ENCODE results near the gene TP63.

TP63 gene

DNA sequence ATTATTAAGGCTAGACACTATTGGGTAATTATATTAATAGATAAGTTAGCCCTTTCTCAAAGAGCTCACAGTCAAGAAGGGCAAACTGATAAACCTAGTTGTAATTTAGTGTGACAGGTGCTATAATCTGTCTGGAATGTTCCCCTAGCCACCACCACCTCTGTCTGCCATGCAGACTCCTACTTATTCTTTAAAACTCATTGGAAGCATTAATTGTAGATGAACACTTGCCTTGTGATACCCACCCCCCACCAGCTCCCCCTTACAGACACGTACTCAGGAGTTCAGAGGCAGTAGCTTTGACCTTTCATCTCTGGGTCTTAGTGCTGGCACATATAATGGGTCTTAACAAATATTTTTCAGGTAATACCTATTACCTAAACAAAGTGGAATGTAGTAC lies 195.9 kb downstream of the TP63 start:
- no peak for DNase-seq

DNA sequence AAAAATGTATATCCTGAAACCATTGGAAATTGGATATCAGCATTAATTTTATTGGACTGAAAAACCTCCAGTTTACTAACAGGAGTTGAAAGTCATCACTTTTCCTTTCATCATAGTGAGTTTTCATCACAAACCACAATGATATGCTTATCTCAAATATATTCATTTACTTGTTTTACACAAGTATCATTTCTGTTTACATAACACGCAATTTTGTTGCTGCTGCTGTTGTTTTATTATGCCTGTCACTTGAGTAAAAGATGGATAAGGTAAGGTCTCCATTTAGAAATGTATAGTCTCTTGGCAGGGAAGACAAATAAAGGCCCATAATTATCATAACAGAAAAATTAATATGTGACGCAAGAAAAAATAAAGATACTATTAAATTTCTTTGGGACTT lies 199.2 kb downstream of the TP63 start:
- DNase-seq: no peak

DNA sequence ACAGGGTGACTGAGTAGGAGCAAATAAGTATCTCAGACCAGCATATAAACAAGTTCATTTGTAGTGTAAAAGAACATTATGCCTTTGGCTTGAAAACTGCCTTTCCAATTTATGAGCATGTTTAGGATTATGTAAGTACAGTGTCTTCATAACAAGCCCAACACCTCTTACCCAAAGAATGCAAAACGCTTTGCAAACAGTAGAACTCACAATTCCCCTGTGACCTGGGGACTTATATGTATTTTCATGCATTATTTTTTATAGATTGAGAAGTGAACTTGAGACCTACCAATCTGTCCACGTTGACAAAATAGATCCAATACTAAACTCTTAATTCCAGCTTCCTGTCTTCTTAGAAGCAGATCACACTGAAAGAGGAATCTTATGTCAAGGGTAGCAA lies 202.1 kb downstream of the TP63 start:
- DNase-seq: no peak

DNA sequence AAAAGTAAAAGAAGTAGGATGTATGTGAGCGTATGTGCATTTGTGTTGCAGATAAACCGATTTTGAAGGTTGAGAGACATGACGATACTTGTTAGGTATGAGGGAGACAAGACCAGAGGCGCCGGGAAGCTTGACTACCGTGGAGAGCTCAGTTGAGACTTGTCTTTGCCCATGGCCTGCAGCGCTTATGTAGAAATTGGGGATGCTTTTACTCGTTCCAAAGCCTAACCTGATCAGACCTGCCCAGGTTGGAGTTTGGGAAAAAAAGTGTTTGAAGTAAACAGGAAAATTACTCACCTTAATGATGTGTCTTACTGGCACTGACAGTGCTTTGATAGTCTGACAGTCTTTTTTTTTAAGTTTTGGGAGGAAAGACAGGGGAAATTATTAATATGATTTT lies 202.8 kb downstream of the TP63 start:
- DNase-seq: no peak

DNA sequence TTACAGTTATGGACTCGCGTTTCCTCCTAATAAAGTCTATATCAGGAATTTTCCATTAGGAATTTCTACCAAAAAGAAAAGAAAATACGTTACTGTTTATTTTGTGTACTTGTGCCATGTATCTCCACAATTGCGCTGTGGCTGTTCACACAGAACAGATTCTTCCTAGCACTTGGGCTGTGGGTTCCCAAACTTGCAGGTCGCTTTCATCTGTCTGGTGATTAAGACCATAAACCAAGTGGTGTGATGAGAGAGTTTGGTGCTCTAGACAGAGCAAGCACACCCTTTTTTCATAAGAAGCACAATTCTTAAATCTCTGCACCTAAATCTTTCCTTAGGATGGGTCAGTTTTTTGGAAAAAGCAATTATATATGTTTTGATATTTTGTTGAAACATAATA lies 203.3 kb downstream of the TP63 start:
- DNase-seq: no peak

DNA sequence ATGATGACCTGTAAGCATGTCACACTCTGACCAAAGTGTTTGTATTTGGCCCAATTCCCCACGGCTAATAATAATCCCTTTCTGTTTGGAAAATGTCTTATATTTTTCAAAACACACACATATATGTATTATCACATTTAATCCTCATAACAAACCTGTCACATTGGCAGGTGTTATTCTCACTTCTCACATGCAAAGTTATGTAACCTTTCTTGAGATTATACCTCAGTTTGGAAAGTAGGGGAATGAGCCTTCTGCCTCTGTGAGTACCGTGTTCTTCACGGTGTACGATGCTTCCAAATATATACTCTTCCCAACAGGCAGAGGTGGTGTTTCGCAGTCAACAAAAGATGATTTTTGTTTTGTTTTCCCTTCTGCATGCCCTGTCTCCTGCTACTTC lies 205.6 kb downstream of the TP63 start:
- no peak for DNase-seq

DNA sequence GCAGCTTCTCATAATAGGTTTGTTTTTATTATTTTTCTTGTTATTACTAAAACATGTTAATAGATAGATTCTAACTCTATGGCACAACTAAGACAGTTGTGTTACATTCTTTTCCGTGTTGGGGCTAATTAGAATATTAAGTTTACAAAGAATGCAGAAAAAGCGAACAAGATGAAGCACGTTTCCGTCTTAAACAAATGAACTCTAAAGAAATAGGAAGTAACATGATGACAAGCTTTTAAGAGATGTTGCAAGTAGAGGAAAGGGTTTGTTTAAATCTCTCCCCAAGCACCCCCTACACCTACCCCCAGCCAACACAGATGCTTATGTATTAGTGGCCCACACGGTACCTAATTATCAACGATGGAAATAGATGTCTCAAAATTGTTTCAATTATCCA lies 207.1 kb downstream of the TP63 start:
- DNase-seq: no peak

DNA sequence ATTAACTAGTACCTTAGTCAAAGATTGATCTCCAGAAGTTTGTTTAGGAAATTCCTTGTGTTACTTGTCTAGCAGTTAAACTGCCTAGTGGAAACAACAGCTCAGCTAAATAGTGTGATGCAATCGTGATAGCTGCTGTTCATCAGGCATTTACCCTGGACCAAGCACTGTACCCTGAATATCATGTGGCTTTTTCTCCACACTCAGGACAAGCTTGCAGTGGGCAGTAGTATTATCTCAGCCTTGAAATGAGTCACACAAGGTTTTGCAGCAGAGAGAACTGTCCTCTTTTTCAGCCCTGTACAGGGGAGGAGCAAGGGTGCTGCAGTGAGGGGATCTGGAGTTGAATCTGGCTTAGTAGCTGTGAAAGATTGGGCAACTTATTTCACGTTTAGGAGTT lies 208.4 kb downstream of the TP63 start:
- no peak for DNase-seq

DNA sequence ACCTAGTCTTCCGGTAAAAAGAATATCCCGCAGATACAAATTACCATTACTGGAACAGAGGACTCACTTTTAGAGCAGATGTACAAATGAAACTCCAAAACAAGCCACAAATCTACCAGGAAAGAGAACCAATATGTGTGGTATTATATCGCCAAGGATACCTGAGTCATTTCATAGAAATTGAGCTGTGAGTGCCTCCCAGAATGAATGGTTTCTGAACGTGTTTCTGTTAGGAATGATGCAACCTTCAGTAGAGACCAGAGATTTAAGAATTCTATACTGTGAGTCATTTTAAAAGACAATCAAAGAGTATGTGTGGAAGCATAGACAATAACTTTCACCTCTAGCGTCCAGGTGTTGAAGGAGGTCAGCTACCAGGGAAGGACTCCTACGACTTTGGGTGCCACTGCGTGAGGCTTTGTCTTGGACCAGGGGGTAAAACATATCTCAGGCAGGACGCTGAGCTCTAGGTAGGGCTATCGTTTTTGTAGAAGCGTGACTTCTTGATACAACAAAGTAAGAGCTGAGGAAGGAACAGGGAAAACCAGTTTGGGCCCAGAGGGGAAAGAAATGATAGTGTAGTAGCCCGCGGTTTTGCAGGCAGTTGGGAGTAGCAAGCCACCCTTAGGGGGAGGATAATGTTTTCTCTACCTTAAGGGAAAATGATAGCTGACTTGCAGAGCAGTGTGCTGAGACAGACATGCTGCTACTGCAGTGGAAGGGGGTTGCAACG lies 210.4 kb downstream of the TP63 start:
- no peak for DNase-seq

DNA sequence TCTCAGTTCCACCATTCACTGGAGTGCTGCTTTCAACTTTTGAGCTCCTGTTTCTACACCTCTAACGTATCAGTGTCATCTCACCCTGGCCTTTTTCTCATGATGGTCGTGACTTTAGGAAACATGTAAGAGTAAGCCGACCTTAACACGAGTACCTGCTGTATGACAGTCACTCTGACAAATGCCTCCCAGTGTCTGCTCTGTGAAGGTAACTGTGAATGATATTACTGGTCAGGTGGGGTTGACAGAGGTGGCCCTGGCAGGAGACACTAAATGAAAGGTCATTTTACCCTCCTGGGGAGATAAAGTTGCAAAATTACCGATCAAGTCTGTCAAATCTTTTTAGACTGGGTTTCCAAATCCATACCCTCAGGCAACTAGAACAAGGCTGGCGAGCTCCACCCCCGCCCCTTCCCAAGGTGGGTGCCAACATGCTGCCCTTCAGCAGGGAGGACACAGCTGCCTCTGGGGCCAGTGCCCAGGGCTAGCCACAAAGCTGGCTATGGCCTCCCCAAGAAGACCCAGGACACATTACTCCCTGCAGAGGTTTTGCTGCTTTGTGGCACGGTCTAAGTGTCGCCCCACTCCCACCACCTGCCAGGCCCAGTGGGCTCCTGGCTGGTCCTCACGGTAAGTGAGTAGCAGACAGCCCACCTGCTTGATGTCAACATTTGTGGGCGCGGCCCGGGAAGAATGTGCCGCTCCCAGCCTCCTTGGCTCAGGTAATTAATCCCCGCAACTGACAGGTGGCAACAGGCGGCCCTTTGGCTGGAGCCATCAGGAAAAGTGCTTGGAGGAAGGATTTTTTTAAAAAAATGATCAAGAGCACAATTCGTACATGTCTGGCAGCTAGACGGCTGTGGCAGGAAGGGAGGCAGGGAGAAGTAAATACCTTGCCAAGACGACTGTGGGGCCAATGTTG lies 211.8 kb downstream of the TP63 start:
- no peak for DNase-seq

DNA sequence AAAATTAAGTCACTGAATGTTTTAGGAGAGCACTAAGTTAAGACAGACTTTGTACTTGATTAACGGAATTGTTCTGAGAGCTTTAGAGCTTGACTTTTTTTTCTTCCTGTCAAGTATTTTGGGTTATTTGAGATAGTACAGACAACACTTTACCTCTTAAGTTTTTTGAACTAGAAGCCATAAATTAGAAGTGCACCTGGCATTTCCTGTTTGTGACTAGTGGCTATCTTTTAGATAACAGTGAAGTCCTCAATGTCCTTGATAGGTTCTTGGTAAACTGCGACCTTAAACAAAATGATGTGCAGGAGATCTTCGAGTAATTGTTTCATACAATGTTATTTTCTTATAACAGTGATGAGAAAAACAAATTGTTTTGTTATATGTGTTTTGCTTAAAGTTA lies 213.9 kb downstream of the TP63 start:
- no peak for DNase-seq

DNA sequence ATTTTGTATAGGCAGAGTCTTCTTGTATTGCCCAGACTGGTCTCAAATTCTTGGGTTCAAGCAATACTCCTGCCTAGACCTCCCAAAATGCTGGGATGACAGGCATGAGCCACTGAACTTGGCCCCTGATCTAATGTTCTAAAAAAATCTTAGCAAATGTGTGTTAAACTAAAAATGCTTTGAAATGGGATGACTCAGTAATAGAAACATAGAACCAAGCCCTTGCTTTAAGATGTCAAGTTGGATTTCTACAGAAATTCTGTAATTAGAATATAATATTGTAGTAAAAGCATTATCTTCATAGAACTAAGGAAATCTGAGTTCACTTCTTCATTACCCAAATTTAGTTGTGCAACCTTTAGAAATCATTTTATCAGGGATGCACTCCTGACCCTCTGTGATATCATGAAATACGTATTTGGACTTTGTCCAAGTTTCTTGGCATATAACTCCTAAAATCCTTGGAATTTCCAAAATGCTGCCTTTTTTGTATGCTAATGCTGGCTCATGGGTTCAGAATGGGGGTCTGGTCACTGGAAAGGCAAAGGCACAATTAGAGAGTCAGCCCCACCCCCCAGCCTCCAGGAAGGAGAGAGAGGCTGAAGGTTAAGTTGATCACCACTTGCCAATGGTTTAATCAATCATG lies 217.3 kb downstream of the TP63 start:
- no peak for DNase-seq

DNA sequence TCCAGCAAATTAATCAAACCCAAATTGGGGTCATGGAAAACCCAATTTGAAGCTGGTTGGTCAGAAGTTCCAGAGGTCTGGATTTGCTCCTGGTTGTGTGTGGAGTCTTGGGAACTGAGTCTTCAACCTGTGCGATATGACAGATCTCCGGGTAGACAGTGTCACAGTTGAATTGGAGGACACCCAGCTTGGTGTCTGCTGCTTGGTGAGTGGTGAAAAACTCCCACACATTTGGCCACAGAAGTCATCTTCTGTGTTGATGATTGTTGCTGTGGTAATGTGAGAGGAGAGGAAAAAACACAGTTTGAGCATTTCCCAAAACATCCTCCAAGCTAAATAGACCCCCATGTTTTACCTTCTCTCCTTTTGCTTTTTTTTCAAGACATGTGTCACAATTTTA lies 218.1 kb downstream of the TP63 start:
- no peak for DNase-seq

DNA sequence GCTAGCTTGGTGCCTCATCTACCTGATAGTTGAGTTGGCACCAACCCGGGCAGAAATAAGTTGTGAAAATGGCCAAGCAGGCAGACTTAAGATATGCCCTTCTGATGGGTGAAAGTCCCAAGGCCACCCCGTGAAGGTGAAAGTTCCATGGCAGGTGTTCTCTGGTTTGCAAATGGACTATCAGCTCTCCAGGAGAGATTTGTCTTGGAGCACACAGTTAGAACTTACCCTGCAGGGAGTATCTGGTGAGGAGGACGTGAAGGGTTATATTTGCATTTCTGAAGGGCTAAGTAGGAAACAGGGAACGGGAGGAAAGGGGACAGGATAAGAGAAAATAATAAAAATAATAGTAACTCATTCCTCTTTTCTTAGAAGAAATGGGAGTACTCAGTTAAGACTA lies 220.5 kb downstream of the TP63 start:
- DNase-seq: no peak

DNA sequence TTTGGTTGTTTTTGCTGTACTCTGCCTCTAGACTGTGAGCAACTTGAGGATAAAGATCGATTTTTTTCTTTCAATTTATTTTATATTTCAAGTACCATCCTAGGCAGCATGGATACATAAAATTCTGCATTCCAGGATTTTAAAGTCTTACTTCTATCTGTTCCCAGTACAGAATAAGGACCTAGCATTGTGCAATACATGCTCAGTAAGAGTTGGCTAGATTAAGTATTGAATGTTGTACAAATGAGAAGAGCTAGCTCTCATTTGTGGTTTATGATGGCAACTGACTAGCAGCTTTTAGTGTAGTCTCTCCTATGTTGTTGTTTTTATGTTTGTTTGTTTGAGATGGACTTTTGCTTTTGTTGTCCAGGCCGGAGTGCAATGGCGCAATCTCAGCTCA lies 222.7 kb downstream of the TP63 start:
- DNase-seq: no peak

DNA sequence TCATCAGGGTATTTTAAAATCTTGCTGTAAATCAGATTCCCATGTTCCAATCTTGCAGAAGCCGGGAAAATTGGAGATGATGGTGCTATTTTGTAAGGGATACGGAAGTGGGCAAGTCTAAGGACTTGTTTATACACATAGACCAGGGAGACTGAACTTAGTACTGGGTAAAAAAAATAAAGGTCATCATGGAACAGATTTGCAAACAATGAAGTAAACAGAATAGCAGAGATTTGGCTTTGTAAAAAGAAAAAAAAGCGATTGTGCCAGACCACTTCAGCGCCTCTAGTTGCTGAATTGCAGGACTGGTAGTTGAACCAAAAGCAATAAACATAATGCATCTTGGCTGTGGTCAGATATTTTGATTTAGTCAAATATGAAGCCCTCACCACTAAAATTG lies 229.1 kb downstream of the TP63 start:
- no peak for DNase-seq

DNA sequence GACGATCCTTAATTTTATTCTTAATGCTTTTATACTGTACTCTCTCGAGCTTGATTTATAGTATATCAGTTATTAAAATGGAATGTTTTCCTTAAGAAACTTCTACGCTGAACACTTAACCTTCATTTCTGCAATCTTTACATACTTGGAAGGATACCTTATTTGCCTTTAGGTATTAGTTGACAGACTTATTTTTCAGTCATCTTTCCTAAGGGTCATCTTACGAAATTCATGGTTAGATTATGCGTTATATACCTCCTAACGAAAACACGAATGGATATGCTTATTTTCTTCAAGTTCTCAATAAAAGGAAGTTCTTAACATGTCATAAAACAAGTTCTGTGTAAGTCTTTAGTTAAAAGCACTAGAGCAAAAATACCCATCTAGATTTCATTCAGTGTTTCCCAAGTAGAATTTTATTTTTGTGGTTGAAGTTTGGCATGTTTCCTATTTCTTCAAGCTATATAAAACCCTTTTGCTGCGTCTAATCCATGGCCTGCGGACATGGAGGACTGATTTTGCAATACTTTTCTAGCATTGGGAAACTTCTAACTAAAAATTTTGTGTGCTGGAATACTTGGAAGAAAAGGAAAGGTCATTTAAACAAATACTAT lies 231.3 kb downstream of the TP63 start:
- no peak for DNase-seq

DNA sequence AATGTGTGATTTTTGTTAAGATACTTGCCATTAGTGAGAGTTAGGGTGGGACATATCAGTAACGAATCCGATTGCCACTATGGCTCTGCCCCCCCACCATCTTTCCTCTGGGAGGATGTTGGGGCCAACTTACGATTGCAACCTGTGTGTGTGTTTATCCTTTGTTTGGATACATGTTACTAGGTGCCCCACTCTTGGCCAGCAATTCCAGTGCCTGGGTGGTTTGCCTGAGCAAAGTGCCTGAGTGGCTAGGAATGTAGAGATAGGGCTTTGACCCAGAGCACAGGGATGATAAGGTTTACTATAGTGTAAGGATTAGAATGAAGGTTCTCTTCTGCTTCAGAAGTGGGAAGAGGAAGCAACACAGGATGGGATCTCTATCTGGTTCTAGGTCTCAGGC lies 231.8 kb downstream of the TP63 start:
- no peak for DNase-seq

DNA sequence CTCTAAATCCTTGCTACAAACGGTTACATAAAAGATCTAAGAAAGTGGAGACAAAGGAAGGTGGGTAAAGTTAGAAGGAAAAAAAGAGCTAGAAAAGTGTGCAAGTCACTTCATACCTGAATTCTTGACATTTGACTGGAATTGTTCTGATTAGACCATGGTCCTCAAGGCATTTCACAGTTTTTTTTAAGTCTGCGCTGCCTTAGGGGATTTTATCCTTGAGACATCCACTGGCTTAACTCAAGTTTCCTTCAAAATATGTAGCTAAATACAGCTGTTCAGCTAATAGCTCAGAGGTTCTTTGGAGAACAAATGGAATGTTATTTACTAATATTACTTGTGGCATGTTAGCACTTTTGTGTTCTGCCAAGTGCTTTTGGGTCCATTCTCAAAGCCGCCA lies 236.9 kb downstream of the TP63 start:
- no peak for DNase-seq

DNA sequence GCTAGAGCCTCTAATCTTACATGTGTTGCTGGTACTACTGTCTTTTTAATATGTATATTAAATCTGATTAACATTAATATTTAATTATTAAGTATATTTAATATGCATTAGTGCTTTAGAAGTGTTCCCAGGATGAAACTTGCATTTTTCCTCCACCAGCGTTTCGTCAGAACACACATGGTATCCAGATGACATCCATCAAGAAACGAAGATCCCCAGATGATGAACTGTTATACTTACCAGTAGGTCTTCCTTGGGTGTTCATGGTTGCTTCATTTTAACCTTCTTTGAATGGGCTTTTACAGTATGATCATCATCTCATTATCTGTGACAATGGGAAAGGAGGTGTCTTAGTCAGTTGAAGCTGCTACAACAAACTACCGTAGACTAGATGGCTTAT lies 238.0 kb downstream of the TP63 start:
- no peak for DNase-seq

DNA sequence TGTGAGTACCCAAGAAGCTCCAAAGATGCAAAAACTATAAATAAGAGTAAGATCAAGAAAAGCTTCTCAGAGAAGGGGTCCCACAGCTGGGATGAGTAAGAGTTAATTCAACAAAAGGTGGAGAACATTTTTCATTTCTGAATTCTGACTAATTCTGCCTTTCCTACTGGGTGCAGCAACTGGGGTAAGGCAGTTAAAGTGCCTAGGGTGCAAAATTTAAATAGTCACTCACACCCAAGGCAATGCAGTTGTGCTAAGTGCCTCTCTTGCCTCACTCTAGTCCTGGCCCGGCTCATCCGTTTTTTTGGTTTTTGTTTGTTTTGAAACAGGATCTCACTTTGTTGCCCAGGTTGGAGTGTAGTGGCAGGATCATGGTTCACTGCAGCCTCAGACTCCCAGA lies 240.2 kb downstream of the TP63 start:
- DNase-seq: no peak

DNA sequence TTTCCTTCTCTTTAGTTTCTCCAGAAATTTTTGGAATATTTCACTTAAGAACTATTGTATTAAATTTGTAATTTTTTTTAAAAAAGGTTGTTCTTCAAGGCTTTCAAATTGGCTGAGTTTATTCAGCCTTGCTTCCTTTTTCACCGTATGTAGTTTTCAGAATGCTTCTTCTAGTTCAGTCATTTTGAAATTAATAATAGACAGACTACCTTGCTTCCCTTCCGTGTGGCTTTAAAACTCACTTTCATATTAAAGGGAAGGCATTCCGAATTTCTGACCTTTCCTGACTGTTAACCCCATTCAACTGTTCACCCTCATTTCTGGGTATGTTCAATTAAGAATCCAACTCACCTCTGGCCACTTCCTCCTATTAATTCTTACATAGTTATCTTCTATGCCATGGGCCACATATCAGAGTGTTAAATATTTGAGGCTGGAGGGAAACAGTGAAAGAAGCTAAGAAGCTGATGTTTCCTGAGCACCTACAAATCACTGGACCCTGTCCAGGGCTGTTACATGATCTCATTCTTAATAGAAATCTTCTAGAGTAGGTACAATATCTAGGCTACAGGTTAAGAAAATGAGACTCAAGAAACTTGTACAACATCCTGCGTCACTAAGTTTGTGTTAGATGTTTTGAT lies 252.0 kb downstream of the TP63 start:
- no peak for DNase-seq

DNA sequence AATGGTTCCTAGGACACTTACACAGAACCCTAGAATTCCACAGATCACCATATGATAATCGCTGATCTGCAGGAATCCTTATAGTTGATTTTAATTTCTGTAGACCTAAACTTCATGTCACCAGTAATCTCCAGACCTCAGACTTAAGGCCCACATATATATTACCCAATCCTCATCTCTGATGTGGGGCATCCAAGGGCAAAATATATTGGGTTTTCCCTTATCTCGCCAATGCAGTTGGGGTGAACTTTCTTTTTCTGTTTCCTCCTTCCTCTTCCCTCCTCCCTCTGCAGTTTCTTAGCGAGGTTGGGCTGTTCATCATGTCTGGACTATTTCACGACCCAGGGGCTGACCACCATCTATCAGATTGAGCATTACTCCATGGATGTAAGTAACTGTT lies 259.3 kb downstream of the TP63 start:
- no peak for DNase-seq

Measured in NCI-H1930 (cell line).